ENCODE results near the gene MTMR8.
"Not testable (repeated sequence)": the region's sequence is repeated elsewhere in the genome, so short reads cannot be mapped to it uniquely, and the experiment has no call there.

MTMR8 gene

GRCh38 chrX:64394874-64395567 lies at the start of gene MTMR8:
Gene MTMR8, minus strand, starts transcription at chrX:64395452. Its CDS starts 89 bp downstream, at chrX:64395363.
- no peaks in the 10 kb centered on the region for H3K27me3 ChIP-seq (ENCODE audit: control insufficient read depth, insufficient read depth, low read length)
- no peaks in the 10 kb centered on the region for H3K4me1 ChIP-seq (ENCODE audit: control insufficient read depth, insufficient read depth, low read length)
- H3K36me3 ChIP-seq (ENCODE audit: control insufficient read depth, insufficient read depth, low read length): no peaks in the 10 kb centered on the region
- H3K27ac ChIP-seq (ENCODE audit: low read depth, low read length): no peak within 1 kb of the TSS
- H3K9ac ChIP-seq (ENCODE audit: low read length): peak within 1 kb of the TSS; percentile 46
- peak within 1 kb of the TSS; percentile 92 for H3K4me3 ChIP-seq (ENCODE audit: low read length)

- Histone ChIP-seq H3K9ac (ENCODE audit: low read length) (no peak overlapping the region), H3K4me3 (ENCODE audit: low read length) (no peak overlapping the region), H3K36me3 (ENCODE audit: control insufficient read depth, insufficient read depth, low read length) (no peaks in the 10 kb centered on the region), H3K4me1 (ENCODE audit: control insufficient read depth, insufficient read depth, low read length) (no peaks in the 10 kb centered on the region), H3K27me3 (ENCODE audit: control insufficient read depth, insufficient read depth, low read length) (no peaks in the 10 kb centered on the region), H3K27ac (ENCODE audit: low read depth, low read length) (no peak overlapping the region)
Measured at GRCh38 chrX:64439551-64439950, 44.3 kb upstream of the MTMR8 start.

- Histone ChIP-seq H3K9ac (ENCODE audit: low read length) (no peak overlapping the region), H3K4me1 (ENCODE audit: control insufficient read depth, insufficient read depth, low read length) (no peaks in the 10 kb centered on the region), H3K27ac (ENCODE audit: low read depth, low read length) (no peak overlapping the region), H3K4me3 (ENCODE audit: low read length) (no peak overlapping the region), H3K36me3 (ENCODE audit: control insufficient read depth, insufficient read depth, low read length) (no peaks in the 10 kb centered on the region), H3K27me3 (ENCODE audit: control insufficient read depth, insufficient read depth, low read length) (no peaks in the 10 kb centered on the region)
Measured at GRCh38 chrX:64437665-64438064, 42.4 kb upstream of the MTMR8 start.

DNA sequence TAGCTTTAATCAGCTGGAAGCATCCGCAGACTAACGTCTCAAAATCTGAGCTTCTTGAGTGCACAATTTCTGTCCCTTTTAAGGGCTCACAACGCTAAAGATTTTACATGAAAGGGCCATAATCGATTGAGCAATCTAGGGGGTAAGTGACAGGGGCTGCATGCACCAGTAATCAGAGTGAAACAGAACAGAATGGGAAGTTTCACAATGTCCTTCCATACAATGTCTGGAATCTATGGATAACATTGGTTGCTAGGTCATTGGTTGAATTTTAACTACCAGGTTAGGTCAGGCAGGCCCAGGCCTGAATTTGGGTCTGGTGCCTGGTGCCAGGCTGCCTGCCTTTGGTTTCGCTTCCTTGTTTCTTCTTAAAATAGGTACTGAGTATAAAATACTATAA lies 42.0 kb upstream of the MTMR8 start:
- no peaks in the 10 kb centered on the region for H3K27me3 ChIP-seq (ENCODE audit: control insufficient read depth, insufficient read depth, low read length)
- no peak overlapping the region for H3K27ac ChIP-seq (ENCODE audit: low read depth, low read length)
- H3K4me1 ChIP-seq (ENCODE audit: control insufficient read depth, insufficient read depth, low read length): no peaks in the 10 kb centered on the region
- no peak overlapping the region for H3K9ac ChIP-seq (ENCODE audit: low read length)
- H3K4me3 ChIP-seq (ENCODE audit: low read length): no peak overlapping the region
- no peaks in the 10 kb centered on the region for H3K36me3 ChIP-seq (ENCODE audit: control insufficient read depth, insufficient read depth, low read length)

DNA sequence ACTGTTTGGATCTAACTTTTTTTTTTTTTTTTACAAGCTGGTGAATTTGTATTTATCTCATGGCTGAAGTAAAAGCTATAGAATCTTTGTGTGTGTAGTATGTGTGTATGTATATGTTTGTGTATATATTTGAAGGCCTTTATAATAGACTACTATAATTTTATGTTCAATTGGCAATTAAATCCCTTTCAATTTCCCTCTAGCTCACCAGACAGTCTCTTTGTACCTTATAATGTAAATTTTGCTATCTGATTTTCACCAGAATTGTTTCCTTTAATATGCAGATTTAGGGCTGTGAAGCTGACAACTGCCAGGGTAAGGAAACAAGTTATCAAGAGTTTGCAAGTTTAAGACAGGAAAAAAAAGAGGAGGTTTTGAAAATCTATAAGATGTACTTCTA lies 33.1 kb upstream of the MTMR8 start:
- Histone ChIP-seq H3K27ac (ENCODE audit: low read depth, low read length) (no peak overlapping the region), H3K36me3 (ENCODE audit: control insufficient read depth, insufficient read depth, low read length) (no peaks in the 10 kb centered on the region), H3K27me3 (ENCODE audit: control insufficient read depth, insufficient read depth, low read length) (no peaks in the 10 kb centered on the region), H3K4me3 (ENCODE audit: low read length) (no peak overlapping the region), H3K9ac (ENCODE audit: low read length) (no peak overlapping the region), H3K4me1 (ENCODE audit: control insufficient read depth, insufficient read depth, low read length) (no peaks in the 10 kb centered on the region)

GRCh38 chrX:64427787-64428186 lies 32.5 kb upstream of the MTMR8 start:
- Histone ChIP-seq H3K4me1 (ENCODE audit: control insufficient read depth, insufficient read depth, low read length) (no peaks in the 10 kb centered on the region), H3K36me3 (ENCODE audit: control insufficient read depth, insufficient read depth, low read length) (no peaks in the 10 kb centered on the region), H3K4me3 (ENCODE audit: low read length) (no peak overlapping the region), H3K27ac (ENCODE audit: low read depth, low read length) (no peak overlapping the region), H3K27me3 (ENCODE audit: control insufficient read depth, insufficient read depth, low read length) (no peaks in the 10 kb centered on the region), H3K9ac (ENCODE audit: low read length) (no peak overlapping the region)

DNA sequence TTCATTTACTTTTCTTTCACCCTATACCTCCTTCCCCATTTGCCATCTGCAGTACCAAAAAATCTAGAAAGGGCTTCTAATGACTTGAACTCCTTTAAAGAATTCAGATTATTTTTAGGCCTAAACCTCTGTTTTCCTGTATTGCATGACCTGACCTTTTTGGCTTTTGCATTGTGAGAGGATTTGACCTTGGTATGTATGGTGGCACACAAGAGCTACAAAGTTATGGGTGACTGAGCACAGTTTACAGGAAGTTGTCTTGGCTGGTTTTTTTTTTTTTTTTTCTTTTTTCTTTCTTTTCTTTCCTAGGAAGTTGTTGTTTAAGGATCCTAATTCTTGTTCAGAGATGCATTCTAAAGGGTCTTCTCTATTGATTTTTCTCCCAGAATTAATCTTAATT lies 32.0 kb upstream of the MTMR8 start:
- Histone ChIP-seq H3K9ac (ENCODE audit: low read length) (no peak overlapping the region), H3K4me1 (ENCODE audit: control insufficient read depth, insufficient read depth, low read length) (no peaks in the 10 kb centered on the region), H3K36me3 (ENCODE audit: control insufficient read depth, insufficient read depth, low read length) (no peaks in the 10 kb centered on the region), H3K4me3 (ENCODE audit: low read length) (no peak overlapping the region), H3K27me3 (ENCODE audit: control insufficient read depth, insufficient read depth, low read length) (no peaks in the 10 kb centered on the region), H3K27ac (ENCODE audit: low read depth, low read length) (no peak overlapping the region)

- H3K27me3 ChIP-seq (ENCODE audit: control insufficient read depth, insufficient read depth, low read length); H3K27ac ChIP-seq (ENCODE audit: low read depth, low read length); H3K9ac ChIP-seq (ENCODE audit: low read length); H3K4me1 ChIP-seq (ENCODE audit: control insufficient read depth, insufficient read depth, low read length); H3K4me3 ChIP-seq (ENCODE audit: low read length); H3K36me3 ChIP-seq (ENCODE audit: control insufficient read depth, insufficient read depth, low read length): not testable (repeated sequence)
Measured at GRCh38 chrX:64409730-64410129, 14.5 kb upstream of the MTMR8 start.

DNA sequence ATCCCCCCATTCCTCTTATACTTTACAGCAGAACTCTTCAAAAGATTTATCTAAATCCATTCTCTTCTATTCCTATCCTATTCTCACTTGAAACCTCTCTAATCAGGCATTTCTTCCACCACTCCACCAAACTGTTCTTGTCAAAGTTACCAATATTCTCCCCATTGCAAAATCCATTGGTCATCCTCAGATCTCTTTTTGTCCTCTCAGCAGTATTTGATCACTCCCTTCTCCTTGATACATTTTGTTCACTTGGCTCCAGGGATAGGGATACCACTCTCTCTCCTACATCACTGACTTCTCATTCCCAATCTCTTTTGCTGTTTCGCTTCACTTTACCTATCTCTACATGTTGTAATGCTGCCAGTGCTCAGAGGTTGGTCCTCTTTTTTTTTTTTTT lies 2.8 kb upstream of the MTMR8 start:
- H3K4me1 ChIP-seq (ENCODE audit: control insufficient read depth, insufficient read depth, low read length): no peaks in the 10 kb centered on the region

GRCh38 chrX:64395568-64395929 lies 297 bp upstream of the MTMR8 start:
- no peak overlapping the region for H3K27ac ChIP-seq (ENCODE audit: low read depth, low read length)
- H3K4me3 ChIP-seq (ENCODE audit: low read length): peak overlapping the region; percentile 92

More for the DNA sequence above, 2.8 kb upstream of the MTMR8 start:
- Histone ChIP-seq H3K27me3 (ENCODE audit: control insufficient read depth, insufficient read depth, low read length) (no peaks in the 10 kb centered on the region), H3K27ac (ENCODE audit: low read depth, low read length) (no peak overlapping the region), H3K4me3 (ENCODE audit: low read length) (no peak overlapping the region), H3K36me3 (ENCODE audit: control insufficient read depth, insufficient read depth, low read length) (no peaks in the 10 kb centered on the region), H3K9ac (ENCODE audit: low read length) (no peak overlapping the region)

GRCh38 chrX:64394059-64394873 lies 986 bp downstream of the MTMR8 start:
- H3K27me3 ChIP-seq (ENCODE audit: control insufficient read depth, insufficient read depth, low read length): no peaks in the 10 kb centered on the region
- no peak overlapping the region for H3K27ac ChIP-seq (ENCODE audit: low read depth, low read length)
- H3K4me1 ChIP-seq (ENCODE audit: control insufficient read depth, insufficient read depth, low read length): no peaks in the 10 kb centered on the region
- peak overlapping the region; percentile 92 for H3K4me3 ChIP-seq (ENCODE audit: low read length)
- H3K36me3 ChIP-seq (ENCODE audit: control insufficient read depth, insufficient read depth, low read length): no peaks in the 10 kb centered on the region
- peak overlapping the region; percentile 46 for H3K9ac ChIP-seq (ENCODE audit: low read length)

More at GRCh38 chrX:64395568-64395929, 297 bp upstream of the MTMR8 start:
- Histone ChIP-seq H3K27me3 (ENCODE audit: control insufficient read depth, insufficient read depth, low read length) (no peaks in the 10 kb centered on the region), H3K4me1 (ENCODE audit: control insufficient read depth, insufficient read depth, low read length) (no peaks in the 10 kb centered on the region), H3K36me3 (ENCODE audit: control insufficient read depth, insufficient read depth, low read length) (no peaks in the 10 kb centered on the region), H3K9ac (ENCODE audit: low read length) (no peak overlapping the region)

DNA sequence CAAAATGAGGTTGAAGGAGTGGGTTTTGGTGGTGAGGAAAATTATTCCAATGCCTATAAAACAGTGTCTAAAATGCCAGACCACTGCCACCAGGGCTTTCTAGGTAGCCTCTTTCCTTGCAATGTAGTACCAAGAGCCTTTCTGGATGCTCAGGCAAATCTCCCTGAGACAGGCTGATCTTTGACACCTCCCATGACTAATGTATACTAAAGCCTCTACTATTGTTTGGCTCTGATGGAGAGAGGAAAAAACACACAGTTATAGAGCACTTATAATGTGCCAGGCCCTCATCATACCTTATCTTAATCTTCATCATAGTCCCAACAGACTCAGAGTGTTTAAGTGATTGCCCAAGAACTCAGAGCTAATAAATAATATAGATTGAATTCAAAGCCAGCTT lies 5.8 kb downstream of the MTMR8 start:
- Histone ChIP-seq H3K36me3 (ENCODE audit: control insufficient read depth, insufficient read depth, low read length) (no peaks in the 10 kb centered on the region), H3K9ac (ENCODE audit: low read length) (no peak overlapping the region), H3K4me3 (ENCODE audit: low read length) (no peak overlapping the region), H3K27me3 (ENCODE audit: control insufficient read depth, insufficient read depth, low read length) (no peaks in the 10 kb centered on the region), H3K27ac (ENCODE audit: low read depth, low read length) (no peak overlapping the region), H3K4me1 (ENCODE audit: control insufficient read depth, insufficient read depth, low read length) (no peaks in the 10 kb centered on the region)

GRCh38 chrX:64380789-64381188 lies 14.5 kb downstream of the MTMR8 start:
- not testable (repeated sequence) for H3K4me3 ChIP-seq (ENCODE audit: low read length); H3K36me3 ChIP-seq (ENCODE audit: control insufficient read depth, insufficient read depth, low read length); H3K9ac ChIP-seq (ENCODE audit: low read length); H3K4me1 ChIP-seq (ENCODE audit: control insufficient read depth, insufficient read depth, low read length); H3K27me3 ChIP-seq (ENCODE audit: control insufficient read depth, insufficient read depth, low read length); H3K27ac ChIP-seq (ENCODE audit: low read depth, low read length)
